CD14-positive monocyte (primary cell): Measurements from ENCODE around the gene UBE2E2. TPM values are rescaled to one million over a fixed set of nuclear protein-coding genes. Genes with fewer than 3 reads are reported as not detected.

Source experiments
- DNase-seq, 3 donors: peaks; one replicate each; pipeline ENCODE4 v3.0.0-alpha.2; 2011 to 2022
- H2AFZ ChIP-seq: 2 replicates; pipeline ENCODE4 v1.6.0; 2012; ENCODE audit warnings: mild to moderate bottlenecking, low read depth, low read length, inconsistent platforms; ENCODE audit not compliant: insufficient read depth, poor library complexity, severe bottlenecking
- H3K27ac ChIP-seq, 2 donors: 1 replicate in 1 of 2; 2 replicates in 1 of 2; pipeline ENCODE4 v1.5.1; 2012 to 2013; ENCODE audit warnings: low read length in 2 of 2, control low read depth in 1 of 2, inconsistent platforms in 1 of 2, low read depth in 1 of 2, mild to moderate bottlenecking in 1 of 2
- H3K27me3 ChIP-seq, 2 donors: one replicate each; pipeline versions ENCODE4 v1.6.0 to v1.6.1; 2011 to 2013; ENCODE audit warnings: low read length in 2 of 2; ENCODE audit not compliant: control insufficient read depth in 2 of 2, insufficient read depth in 2 of 2
- H3K36me3 ChIP-seq, 2 donors: replicated peaks in 1 of 2; 1 replicate in 1 of 2; 2 replicates in 1 of 2; pipeline versions ENCODE4 v1.5.1 to v1.6.1; 2012 to 2013; ENCODE audit warnings: low read length in 2 of 2, control low read depth in 1 of 2, inconsistent platforms in 1 of 2, mild to moderate bottlenecking in 1 of 2; ENCODE audit not compliant: insufficient read depth in 2 of 2, control insufficient read depth in 1 of 2
- H3K4me1 ChIP-seq, 2 donors: 1 replicate in 1 of 2; 2 replicates in 1 of 2; pipeline versions ENCODE4 v1.5.1 to v1.6.1; 2012 to 2013; ENCODE audit warnings: low read length in 2 of 2, control low read depth in 1 of 2, inconsistent platforms in 1 of 2, mild to moderate bottlenecking in 1 of 2, moderate library complexity in 1 of 2; ENCODE audit not compliant: insufficient read depth in 2 of 2, control insufficient read depth in 1 of 2
- H3K4me2 ChIP-seq: replicated peaks from 2 replicates; pipeline ENCODE3; 2012; ENCODE audit warnings: low read length, moderate library complexity, mild to moderate bottlenecking; ENCODE audit not compliant: poor library complexity, severe bottlenecking; ENCODE audit errors: extremely low read depth
- H3K4me3 ChIP-seq, 3 experiments: fragments of 200-600 bp in 1 of 3; sonication (generic) in 1 of 3; replicated peaks in 1 of 3; 1 replicate in 2 of 3; 2 replicates in 1 of 3; pipeline ENCODE4 v1.5.1; 2011 to 2013; ENCODE audit warnings: low read length in 3 of 3, mild to moderate bottlenecking in 3 of 3, control low read depth in 2 of 3, low read depth in 2 of 3, inconsistent platforms in 1 of 3, moderate library complexity in 1 of 3
- H3K79me2 ChIP-seq: 2 replicates; pipeline ENCODE4 v1.6.0; 2012; ENCODE audit warnings: mild to moderate bottlenecking, control low read depth, inconsistent platforms, low read length, moderate library complexity; ENCODE audit not compliant: insufficient read depth
- H3K9ac ChIP-seq: 2 replicates; pipeline ENCODE4 v1.6.0; 2017; ENCODE audit warnings: low read length, mild to moderate bottlenecking; ENCODE audit not compliant: insufficient read depth, poor library complexity, severe bottlenecking
- H3K9me3 ChIP-seq, 2 donors: replicated peaks in 1 of 2; 1 replicate in 1 of 2; 2 replicates in 1 of 2; pipeline versions ENCODE4 v1.5.1 to v1.6.1; 2012 to 2013; ENCODE audit warnings: low read length in 2 of 2, control low read depth in 1 of 2; ENCODE audit not compliant: control insufficient read depth in 1 of 2, insufficient read depth in 1 of 2
- H4K20me1 ChIP-seq: 2 replicates; pipeline ENCODE4 v1.6.0; 2012; ENCODE audit warnings: mild to moderate bottlenecking, low read length, control low read depth, moderate library complexity; ENCODE audit not compliant: insufficient read depth
- H3K27ac Mint-ChIP-seq, 7 donors: one replicate each; pipeline ENCODE4 v1.8.0; 2020; ENCODE audit warnings: mild to moderate bottlenecking in 7 of 7, mixed read lengths in 7 of 7, moderate library complexity in 6 of 7, inconsistent platforms in 2 of 7
- H3K27me3 Mint-ChIP-seq, 3 donors: one replicate each; pipeline ENCODE4 v1.8.0; 2021 to 2022; ENCODE audit warnings: low read depth in 3 of 3, mild to moderate bottlenecking in 3 of 3, mixed read lengths in 3 of 3, moderate library complexity in 3 of 3, inconsistent platforms in 1 of 3
- H3K36me3 Mint-ChIP-seq, 2 donors: one replicate each; pipeline ENCODE4 v1.8.0; 2020; ENCODE audit warnings: mixed read lengths in 2 of 2, inconsistent platforms in 1 of 2, mild to moderate bottlenecking in 1 of 2
- H3K4me1 Mint-ChIP-seq: one replicate; pipeline ENCODE4 v1.8.0; 2020; ENCODE audit warnings: mild to moderate bottlenecking, mixed read lengths
- H3K4me3 Mint-ChIP-seq, 2 donors: one replicate each; pipeline ENCODE4 v1.8.0; 2020; ENCODE audit warnings: mild to moderate bottlenecking in 2 of 2, mixed read lengths in 2 of 2, moderate library complexity in 1 of 2
- H3K9me3 Mint-ChIP-seq, 7 donors: one replicate each; pipeline ENCODE4 v1.8.0; 2020 to 2022; ENCODE audit warnings: mixed read lengths in 7 of 7, mild to moderate bottlenecking in 6 of 7, moderate library complexity in 6 of 7, inconsistent platforms in 2 of 7
- CTCF ChIP-seq: fragments of 200-600 bp; IDR thresholded peaks from one replicate; pipeline ENCODE4 v1.8.0; 2022; ENCODE audit warnings: antibody characterized with exemption, mild to moderate bottlenecking
- WGBS: methylation state at CpG from one replicate; pipeline ENCODE4 v1.1.5; 2013; ENCODE audit warnings: missing lambda C conversion rate; ENCODE audit not compliant: insufficient coverage; 5-methylcytosine and 5-hydroxymethylcytosine counted together
- intact Hi-C, 2 donors: fragments of 100-400 bp; cut with micrococcal nuclease; formaldehyde crosslinking; loops; one replicate each; pipeline versions ENCODE4 v1.15.0 to v1.15.1; 2023
- polyA plus RNA-seq, 3 donors: library from polyadenylated mRNA; depleted of rRNA in 1 of 3; unstranded in 2 of 3; stranded (reverse) in 1 of 3; fragments of 300-500 nt in 2 of 3; fragments of >200 nt in 1 of 3; fragmentation: Illumina TruSeq in 2 of 3; gene quantifications; 1 replicate in 2 of 3; 2 replicates in 1 of 3; pipeline ENCODE4 v1.2.3, GENCODE V29; 2012 to 2021

The UBE2E2 gene
- polyA plus RNA-seq, 3 donors: 25.8 to 78.0 (median 66.3) TPM

GRCh38 chr3:23508464-23508863 lies 305.3 kb downstream of the UBE2E2 start:
- no peaks in the 10 kb centered on the region for H3K27me3 ChIP-seq
- intact Hi-C loops: no loop called here
- 100% methylated on average over 1 of the region's 5 CpGs for WGBS
- no peaks in the 10 kb centered on the region for H3K4me1 Mint-ChIP-seq
- H2AFZ ChIP-seq: no peak overlapping the region
- no peak overlapping the region for H3K27ac Mint-ChIP-seq
- no peak overlapping the region for H3K4me3 ChIP-seq
- H3K9me3 Mint-ChIP-seq: no peaks in the 10 kb centered on the region
- no peak overlapping the region for H3K4me2 ChIP-seq
- no peaks in the 10 kb centered on the region for H3K4me1 ChIP-seq
- H3K27ac ChIP-seq: no peak overlapping the region
- TF ChIP-seq CTCF: no peak
- H3K9me3 ChIP-seq: no peaks in the 10 kb centered on the region
- H3K36me3 ChIP-seq: no peaks in the 10 kb centered on the region
- no peaks in the 10 kb centered on the region for H3K79me2 ChIP-seq
- peaks cover 4 to 7% of the 10 kb centered on the region in 2 donors for H3K36me3 Mint-ChIP-seq
- no peak for DNase-seq
- H3K4me3 Mint-ChIP-seq: no peak overlapping the region
- H4K20me1 ChIP-seq: no peaks in the 10 kb centered on the region
- no peaks in the 10 kb centered on the region for H3K27me3 Mint-ChIP-seq
- H3K9ac ChIP-seq: no peak overlapping the region

DNA sequence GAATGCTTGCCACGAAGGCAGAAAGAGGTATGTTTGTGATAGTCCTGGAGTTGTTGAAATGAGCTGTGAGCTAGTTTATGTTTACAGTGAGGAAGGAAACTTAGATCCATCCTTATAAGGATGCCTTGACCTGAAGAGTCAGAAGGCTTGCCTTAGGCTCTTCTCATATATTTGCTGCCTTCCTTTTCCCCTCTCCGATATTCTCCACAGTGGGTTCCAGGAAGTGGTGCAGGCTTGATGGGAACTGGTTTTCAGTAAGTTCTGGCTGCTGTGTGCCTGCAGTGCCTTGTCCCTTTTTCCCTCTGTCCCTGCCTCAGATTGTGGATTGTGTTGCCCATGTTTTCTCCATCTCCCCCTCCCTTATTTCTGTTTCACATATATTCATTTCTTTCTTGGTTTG lies 315.3 kb downstream of the UBE2E2 start:
- no CpG with 5 or more reads among the region's 2 CpGs for WGBS
- Histone ChIP-seq H3K27me3 (no peaks in the 10 kb centered on the region), H3K36me3 (no peaks in the 10 kb centered on the region), H3K9me3 (no peaks in the 10 kb centered on the region), H4K20me1 (no peaks in the 10 kb centered on the region), H3K79me2 (no peaks in the 10 kb centered on the region), H3K9ac (no peak overlapping the region), H3K4me1 (no peaks in the 10 kb centered on the region), H2AFZ (no peak overlapping the region), H3K4me2 (no peak overlapping the region), H3K4me3 (no peak overlapping the region), H3K27ac (no peak overlapping the region)
- Mint-ChIP-seq H3K9me3 (peaks cover 0 to 5% (median 0%) of the 10 kb centered on the region in 7 donors), H3K4me3 (no peak overlapping the region), H3K27me3 (no peaks in the 10 kb centered on the region), H3K27ac (no peak overlapping the region), H3K4me1 (no peaks in the 10 kb centered on the region), H3K36me3 (peaks cover 3 to 6% of the 10 kb centered on the region in 2 donors)
- DNase-seq: no peak
- intact Hi-C loops: no loop called here
- no peak for TF ChIP-seq CTCF
